K562 (cell line): ENCODE results near the gene NR1D1. TPM values are rescaled to one million over a fixed set of nuclear protein-coding genes. Genes with fewer than 3 reads are reported as not detected.
A peak's percentile ranks its signal among the peaks of the same experiment; 100 is the strongest.

Experiments
- ETV5 ChIP-seq: sonication (generic); formaldehyde crosslinking; IDR thresholded peaks from 2 replicates; pipeline ENCODE4 v1.4.0; 2020; ENCODE audit warnings: low read depth, mild to moderate bottlenecking, missing genetic modification reagents
- FOXA3 ChIP-seq, 2 experiments: fragments of 450-650 bp in 1 of 2; sonication (generic) in 1 of 2; formaldehyde crosslinking; IDR thresholded peaks in 1 of 2; conservative IDR thresholded peaks in 1 of 2; 2 replicates each; pipeline versions ENCODE4 v1.4.0 to v1.8.0; 2020 to 2022; ENCODE audit warnings: mild to moderate bottlenecking in 2 of 2, missing genetic modification reagents in 1 of 2
- GTF2A2 ChIP-seq: IDR thresholded peaks from 2 replicates; pipeline ENCODE4 v1.6.1; 2016; ENCODE audit warnings: mild to moderate bottlenecking, missing genetic modification characterization, missing compliant biosample characterization
- HDAC3 ChIP-seq: fragments of 450-650 bp; IDR thresholded peaks from 2 replicates; pipeline ENCODE4 v1.6.1; 2018; ENCODE audit warnings: borderline replicate concordance, mild to moderate bottlenecking, moderate library complexity; ENCODE audit not compliant: partially characterized antibody
- ILF3 ChIP-seq: fragments of 450-650 bp; IDR thresholded peaks from 2 replicates; pipeline ENCODE4 v1.6.1; 2018; ENCODE audit warnings: antibody characterized with exemption, mild to moderate bottlenecking, moderate library complexity, borderline replicate concordance
- MEF2A ChIP-seq: IDR thresholded peaks from 2 replicates; pipeline ENCODE4 v1.6.1; 2011; ENCODE audit warnings: low read depth, mild to moderate bottlenecking, low read length, moderate library complexity; ENCODE audit not compliant: control insufficient read depth
- NR2F6 ChIP-seq: fragments of 450-650 bp; formaldehyde crosslinking; IDR thresholded peaks from 2 replicates; pipeline ENCODE4 v1.4.0; 2020; ENCODE audit warnings: mild to moderate bottlenecking
- PCBP1 ChIP-seq: fragments of 200-400 bp; formaldehyde crosslinking; IDR thresholded peaks from 2 replicates; pipeline ENCODE4 v1.6.1; 2018; ENCODE audit warnings: mild to moderate bottlenecking, low read depth, low read length; ENCODE audit not compliant: poor library complexity, severe bottlenecking
- SMAD4 ChIP-seq: fragments of 250-450 bp; sonication (Bioruptor Pico); conservative IDR thresholded peaks from 2 replicates; pipeline ENCODE4 v1.8.0; 2021; ENCODE audit warnings: inconsistent platforms, mild to moderate bottlenecking, moderate library complexity
- SRSF9 ChIP-seq: fragments of 200-400 bp; formaldehyde crosslinking; IDR thresholded peaks from 2 replicates; pipeline ENCODE4 v1.6.1; 2017; ENCODE audit warnings: low read depth, low read length, borderline replicate concordance
- TOE1 ChIP-seq, 2 experiments: fragments of 450-650 bp in 1 of 2; sonication (generic) in 1 of 2; formaldehyde crosslinking in 1 of 2; IDR thresholded peaks; 2 replicates each; pipeline versions ENCODE4 v1.7.1 to v1.8.0; 2016 to 2022; ENCODE audit warnings: borderline replicate concordance in 2 of 2, mild to moderate bottlenecking in 2 of 2, antibody characterized with exemption in 1 of 2, inconsistent platforms in 1 of 2, low read depth in 1 of 2, missing genetic modification reagents in 1 of 2, moderate library complexity in 1 of 2
- YY1 ChIP-seq, 3 experiments: IDR thresholded peaks; 2 replicates each; pipeline ENCODE4 v1.6.1; 2011; ENCODE audit warnings: low read length in 2 of 3, mild to moderate bottlenecking in 2 of 3, moderate library complexity in 2 of 3, borderline replicate concordance in 1 of 3, control low read depth in 1 of 3, low read depth in 1 of 3; ENCODE audit not compliant: insufficient read depth in 3 of 3, insufficient replicate concordance in 2 of 3, control insufficient read depth in 1 of 3, insufficient read length in 1 of 3; ENCODE audit errors: extremely low read depth in 1 of 3
- ZNF133 ChIP-seq: fragments of 250-450 bp; sonication (Bioruptor Pico); IDR thresholded peaks from 2 replicates; pipeline ENCODE4 v1.4.0; 2020; ENCODE audit warnings: mild to moderate bottlenecking
- ZNF175 ChIP-seq: fragments of 200-800 bp; sonication (Bioruptor generic); IDR thresholded peaks from 2 replicates; pipeline ENCODE4 v1.6.1; 2016; ENCODE audit warnings: low read depth, mild to moderate bottlenecking, missing genetic modification characterization, missing compliant biosample characterization
- ZNF668 ChIP-seq: fragments of 250-450 bp; sonication (Bioruptor Pico); IDR thresholded peaks from 2 replicates; pipeline ENCODE4 v1.8.0; 2022; ENCODE audit warnings: mild to moderate bottlenecking, inconsistent platforms
- polyA plus RNA-seq, 8 experiments: library from polyadenylated mRNA; depleted of rRNA in 4 of 8; stranded (reverse) in 5 of 8; unstranded in 3 of 8; fragments of >200 nt; fragmentation: Nextera tagmentation in 2 of 8; fragmentation: Illumina TruSeq in 1 of 8; extraction: Ambion mirVana in 2 of 8; extraction: Trizol in 1 of 8; gene quantifications; 2 replicates each; pipeline versions ENCODE4 v1.2.1 to v1.2.3, GENCODE V29; 2011 to 2014; ENCODE audit warnings: inconsistent platforms in 1 of 8, missing spikeins in 1 of 8
- total RNA-seq, 7 experiments: library from RNA; depleted of rRNA in 6 of 7; stranded (reverse); fragments of >200 nt in 6 of 7; fragmentation: Illumina TruSeq in 2 of 7; extraction: Trizol in 2 of 7; gene quantifications; 2 replicates each; pipeline versions ENCODE4 v1.2.1 to v1.2.3, GENCODE V29; 2011 to 2021; ENCODE audit warnings: low replicate concordance in 1 of 7
- TF ChIP-seq, protein P1 (sequence below), 2 experiments: fragments of 450-650 bp; IDR thresholded peaks; 2 replicates each; pipeline ENCODE4 v1.6.1; 2018; ENCODE audit warnings: mild to moderate bottlenecking in 2 of 2, low read depth in 1 of 2; ENCODE audit not compliant: partially characterized antibody in 2 of 2
- TF ChIP-seq, protein P2 (sequence below): sonication (generic); formaldehyde crosslinking; IDR thresholded peaks from 2 replicates; pipeline ENCODE4 v1.8.1; 2023; ENCODE audit warnings: mild to moderate bottlenecking, missing genetic modification reagents
- TF ChIP-seq, protein P3 (sequence below): fragments of 450-650 bp; formaldehyde crosslinking; IDR thresholded peaks from 2 replicates; pipeline ENCODE4 v1.4.0; 2020; ENCODE audit warnings: mild to moderate bottlenecking, moderate library complexity

NR1D1 gene
- total and polyA plus RNA-seq, 9 of the 15 experiments (the other 6 are each of a cell fraction or from before 2014, with no cell fraction given), result 0.25 to 7.7 (median 0.65) TPM

DNA sequence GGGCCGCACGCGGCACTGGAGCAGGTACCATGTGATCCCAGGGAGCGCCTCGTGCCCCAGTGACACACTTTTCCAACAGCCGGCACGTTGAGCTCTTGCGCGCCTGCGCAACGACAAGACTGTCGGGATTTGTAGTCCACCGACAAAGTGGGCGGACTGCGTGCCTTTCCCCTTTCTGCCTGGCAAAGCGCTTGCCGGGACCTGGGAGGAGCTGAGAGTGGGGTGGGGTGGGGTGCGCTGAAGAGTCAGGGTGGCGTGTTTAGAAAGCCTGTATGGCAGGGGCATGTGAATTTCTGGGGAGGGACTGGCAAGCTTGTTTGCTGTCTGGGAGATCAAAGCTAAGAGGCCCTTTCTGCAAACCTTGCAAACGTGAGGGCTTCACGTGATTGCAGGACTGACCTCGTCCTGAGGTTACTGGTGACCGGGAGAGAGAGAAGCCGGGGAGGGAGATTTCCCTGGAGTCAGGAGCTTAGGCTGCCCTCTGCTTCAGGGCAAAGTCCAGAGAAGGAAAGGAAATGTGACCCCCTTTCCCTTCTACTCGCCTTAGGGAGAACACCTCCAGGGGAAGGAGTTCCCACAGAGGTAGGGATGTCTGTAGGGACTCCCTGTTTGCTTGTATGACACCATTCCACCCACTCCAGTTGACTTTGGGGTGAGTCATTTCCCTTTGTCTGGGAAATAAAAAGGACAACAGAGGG lies 429 bp upstream of the NR1D1 start (continued):
- TF ChIP-seq, protein P1, sequence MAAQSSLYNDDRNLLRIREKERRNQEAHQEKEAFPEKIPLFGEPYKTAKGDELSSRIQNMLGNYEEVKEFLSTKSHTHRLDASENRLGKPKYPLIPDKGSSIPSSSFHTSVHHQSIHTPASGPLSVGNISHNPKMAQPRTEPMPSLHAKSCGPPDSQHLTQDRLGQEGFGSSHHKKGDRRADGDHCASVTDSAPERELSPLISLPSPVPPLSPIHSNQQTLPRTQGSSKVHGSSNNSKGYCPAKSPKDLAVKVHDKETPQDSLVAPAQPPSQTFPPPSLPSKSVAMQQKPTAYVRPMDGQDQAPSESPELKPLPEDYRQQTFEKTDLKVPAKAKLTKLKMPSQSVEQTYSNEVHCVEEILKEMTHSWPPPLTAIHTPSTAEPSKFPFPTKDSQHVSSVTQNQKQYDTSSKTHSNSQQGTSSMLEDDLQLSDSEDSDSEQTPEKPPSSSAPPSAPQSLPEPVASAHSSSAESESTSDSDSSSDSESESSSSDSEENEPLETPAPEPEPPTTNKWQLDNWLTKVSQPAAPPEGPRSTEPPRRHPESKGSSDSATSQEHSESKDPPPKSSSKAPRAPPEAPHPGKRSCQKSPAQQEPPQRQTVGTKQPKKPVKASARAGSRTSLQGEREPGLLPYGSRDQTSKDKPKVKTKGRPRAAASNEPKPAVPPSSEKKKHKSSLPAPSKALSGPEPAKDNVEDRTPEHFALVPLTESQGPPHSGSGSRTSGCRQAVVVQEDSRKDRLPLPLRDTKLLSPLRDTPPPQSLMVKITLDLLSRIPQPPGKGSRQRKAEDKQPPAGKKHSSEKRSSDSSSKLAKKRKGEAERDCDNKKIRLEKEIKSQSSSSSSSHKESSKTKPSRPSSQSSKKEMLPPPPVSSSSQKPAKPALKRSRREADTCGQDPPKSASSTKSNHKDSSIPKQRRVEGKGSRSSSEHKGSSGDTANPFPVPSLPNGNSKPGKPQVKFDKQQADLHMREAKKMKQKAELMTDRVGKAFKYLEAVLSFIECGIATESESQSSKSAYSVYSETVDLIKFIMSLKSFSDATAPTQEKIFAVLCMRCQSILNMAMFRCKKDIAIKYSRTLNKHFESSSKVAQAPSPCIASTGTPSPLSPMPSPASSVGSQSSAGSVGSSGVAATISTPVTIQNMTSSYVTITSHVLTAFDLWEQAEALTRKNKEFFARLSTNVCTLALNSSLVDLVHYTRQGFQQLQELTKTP (IDR thresholded peaks at IDR 0.05; ENCODE audit: low read depth in 1 of 2, partially characterized antibody in 2 of 2), result peak in 1 of 2 experiments; percentile 80
- TF ChIP-seq ETV5 (CRISPR knock-in tag) (no peak), ZNF668 (CRISPR knock-in tag) (no peak), SMAD4 (CRISPR knock-in tag) (0 out of 2 replicates have a peak, but pooled peaks have one; percentile 8), ZNF175 (CRISPR knock-in tag) (no peak), ZNF133 (CRISPR knock-in tag) (no peak), TOE1 (IDR thresholded peaks at IDR 0.05; ENCODE audit: borderline replicate concordance) (peak; percentile 86), TOE1 (CRISPR knock-in tag; IDR thresholded peaks at IDR 0.05; ENCODE audit: borderline replicate concordance, low read depth) (no peak), FOXA3 (CRISPR knock-in tag; conservative IDR thresholded peaks at IDR 0.05 in 1 of 2, IDR thresholded peaks at IDR 0.05 in 1 of 2) (0 out of 4 replicates have a peak, but pooled peaks of 1 of the 2 experiments have one; percentile 14), ILF3 (no peak), MEF2A (no peak), NR2F6 (CRISPR knock-in tag) (no peak), HDAC3 (no peak), YY1 (IDR thresholded peaks at IDR 0.05; ENCODE audit: borderline replicate concordance in 1 of 3, control insufficient read depth in 1 of 3, extremely low read depth in 1 of 3, insufficient read depth in 3 of 3, insufficient read length in 1 of 3, insufficient replicate concordance in 2 of 3, low read depth in 1 of 3, low read length in 2 of 3) (peak in 1 of 3 experiments; percentile 6), SRSF9 (no peak), GTF2A2 (tag) (no peak), PCBP1 (no peak)
- TF ChIP-seq, protein P2, sequence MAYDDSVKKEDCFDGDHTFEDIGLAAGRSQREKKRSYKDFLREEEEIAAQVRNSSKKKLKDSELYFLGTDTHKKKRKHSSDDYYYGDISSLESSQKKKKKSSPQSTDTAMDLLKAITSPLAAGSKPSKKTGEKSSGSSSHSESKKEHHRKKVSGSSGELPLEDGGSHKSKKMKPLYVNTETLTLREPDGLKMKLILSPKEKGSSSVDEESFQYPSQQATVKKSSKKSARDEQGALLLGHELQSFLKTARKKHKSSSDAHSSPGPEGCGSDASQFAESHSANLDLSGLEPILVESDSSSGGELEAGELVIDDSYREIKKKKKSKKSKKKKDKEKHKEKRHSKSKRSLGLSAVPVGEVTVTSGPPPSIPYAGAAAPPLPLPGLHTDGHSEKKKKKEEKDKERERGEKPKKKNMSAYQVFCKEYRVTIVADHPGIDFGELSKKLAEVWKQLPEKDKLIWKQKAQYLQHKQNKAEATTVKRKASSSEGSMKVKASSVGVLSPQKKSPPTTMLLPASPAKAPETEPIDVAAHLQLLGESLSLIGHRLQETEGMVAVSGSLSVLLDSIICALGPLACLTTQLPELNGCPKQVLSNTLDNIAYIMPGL (CRISPR knock-in tag), result no peak
- TF ChIP-seq, protein P3, sequence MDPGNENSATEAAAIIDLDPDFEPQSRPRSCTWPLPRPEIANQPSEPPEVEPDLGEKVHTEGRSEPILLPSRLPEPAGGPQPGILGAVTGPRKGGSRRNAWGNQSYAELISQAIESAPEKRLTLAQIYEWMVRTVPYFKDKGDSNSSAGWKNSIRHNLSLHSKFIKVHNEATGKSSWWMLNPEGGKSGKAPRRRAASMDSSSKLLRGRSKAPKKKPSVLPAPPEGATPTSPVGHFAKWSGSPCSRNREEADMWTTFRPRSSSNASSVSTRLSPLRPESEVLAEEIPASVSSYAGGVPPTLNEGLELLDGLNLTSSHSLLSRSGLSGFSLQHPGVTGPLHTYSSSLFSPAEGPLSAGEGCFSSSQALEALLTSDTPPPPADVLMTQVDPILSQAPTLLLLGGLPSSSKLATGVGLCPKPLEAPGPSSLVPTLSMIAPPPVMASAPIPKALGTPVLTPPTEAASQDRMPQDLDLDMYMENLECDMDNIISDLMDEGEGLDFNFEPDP (CRISPR knock-in tag), result no peak
